Measurements from ENCODE around the gene LARGE2.

Gene LARGE2

DNA sequence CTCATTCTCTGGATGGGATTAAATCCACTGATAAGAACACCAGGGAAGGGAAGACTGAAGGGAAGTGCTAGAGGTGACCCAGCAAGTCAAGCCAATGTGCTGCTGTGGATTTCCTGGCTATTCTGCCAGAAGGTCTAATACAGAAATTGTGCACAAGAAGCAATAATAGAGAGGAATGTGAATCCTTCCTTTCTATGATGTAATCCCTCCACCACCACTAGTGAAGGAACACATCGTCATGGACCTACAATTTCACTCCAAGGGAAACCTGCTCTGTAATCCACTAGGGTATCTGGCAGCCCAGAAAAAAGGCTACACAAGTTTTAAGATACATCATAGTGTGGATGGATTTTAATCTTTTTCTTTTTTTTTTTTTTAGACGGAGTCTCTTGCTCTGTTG, 17.4 kb downstream of the LARGE2 start:
- Histone ChIP-seq H3K4me1 (no peaks in the 10 kb centered on the region), H3K9me3 (no peaks in the 10 kb centered on the region), H3K27ac (no peak overlapping the region), H3K4me3 (no peak overlapping the region), H3K36me3 (peaks cover 59 to 65% (median 60%) of the 10 kb centered on the region in 3 donors), H3K27me3 (no peaks in the 10 kb centered on the region)
- intact Hi-C loops (cut with DNase I; ENCODE audit: low total_unique reads): no loop called here
- TF ChIP-seq CTCF (IDR thresholded peaks at IDR 0.05): no peak
- DNase-seq: no peak

GRCh38 chr11:45941285-45941684, 18.8 kb downstream of the LARGE2 start:
- Histone ChIP-seq H3K36me3 (peaks cover 59 to 65% (median 60%) of the 10 kb centered on the region in 3 donors), H3K9me3 (no peaks in the 10 kb centered on the region), H3K27me3 (no peaks in the 10 kb centered on the region), H3K4me1 (no peaks in the 10 kb centered on the region), H3K4me3 (no peak overlapping the region), H3K27ac (no peak overlapping the region)
- intact Hi-C loops (cut with DNase I; ENCODE audit: low total_unique reads): no loop called here
- DNase-seq: no peak
- TF ChIP-seq CTCF (IDR thresholded peaks at IDR 0.05): no peak

DNA sequence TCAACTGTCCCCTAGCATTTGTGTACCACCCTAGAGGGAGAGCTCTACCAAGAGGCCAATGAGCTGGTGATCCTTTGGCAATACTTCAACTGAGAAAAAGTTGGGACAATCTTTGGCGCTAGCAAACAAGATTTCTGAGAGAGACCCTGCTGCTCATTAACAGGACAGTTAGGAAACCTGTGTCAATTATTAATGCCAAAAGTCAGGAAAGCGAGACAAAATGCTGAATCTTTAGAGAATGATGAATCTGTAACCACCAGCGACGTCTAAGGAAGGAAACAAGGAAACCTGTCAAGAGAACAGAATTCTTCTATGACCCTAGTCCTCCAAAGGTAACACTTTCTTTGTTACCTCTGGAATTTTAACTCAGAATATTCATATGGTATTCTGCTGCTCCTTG, 19.9 kb downstream of the LARGE2 start:
- no peak overlapping the region for H3K27ac ChIP-seq
- no peaks in the 10 kb centered on the region for H3K9me3 ChIP-seq
- no peak overlapping the region for H3K4me3 ChIP-seq
- no peak for TF ChIP-seq CTCF (IDR thresholded peaks at IDR 0.05)
- no peaks in the 10 kb centered on the region for H3K4me1 ChIP-seq
- peaks cover 59 to 65% (median 61%) of the 10 kb centered on the region in 3 donors for H3K36me3 ChIP-seq
- DNase-seq: no peak
- H3K27me3 ChIP-seq: no peaks in the 10 kb centered on the region
- intact Hi-C loops (cut with DNase I; ENCODE audit: low total_unique reads): no loop called here

DNA sequence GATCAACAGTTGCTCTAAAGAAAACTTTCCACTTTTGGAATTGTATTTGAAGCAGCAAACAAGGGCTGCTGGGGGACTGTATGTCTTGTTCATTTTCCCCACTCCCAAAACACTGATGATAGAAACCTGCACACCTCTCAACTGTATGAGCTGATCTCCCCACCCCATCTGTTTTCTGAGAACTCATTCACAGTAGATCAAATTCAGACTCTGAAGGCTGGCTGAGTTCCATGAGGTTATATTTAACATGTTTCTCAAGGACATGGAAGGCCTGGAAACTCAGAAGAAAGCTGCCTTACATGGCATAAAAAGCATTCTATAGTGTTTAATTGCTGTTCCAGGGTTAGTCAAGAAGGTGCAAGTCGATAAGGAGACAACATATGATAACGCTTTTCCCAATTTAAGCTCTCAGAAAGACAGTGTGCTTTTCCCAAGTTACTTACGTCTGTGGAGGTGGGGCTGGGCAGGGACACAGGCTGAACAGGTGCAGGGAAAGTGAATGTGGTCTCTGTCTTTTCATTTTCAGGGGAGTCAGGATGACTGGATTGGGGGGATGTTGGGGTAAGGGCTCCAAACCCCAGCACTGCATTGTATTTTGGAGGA, 23.0 kb downstream of the LARGE2 start:
- intact Hi-C loops (cut with DNase I; ENCODE audit: low total_unique reads): no loop called here
- Histone ChIP-seq H3K9me3 (no peaks in the 10 kb centered on the region), H3K4me1 (no peaks in the 10 kb centered on the region), H3K27ac (no peak overlapping the region), H3K36me3 (peaks cover 75 to 87% (median 81%) of the 10 kb centered on the region in 3 donors), H3K27me3 (no peaks in the 10 kb centered on the region), H3K4me3 (no peak overlapping the region)
- DNase-seq: no peak
- no peak for TF ChIP-seq CTCF (IDR thresholded peaks at IDR 0.05)

GRCh38 chr11:45947885-45948284, 25.4 kb downstream of the LARGE2 start:
- no peak for TF ChIP-seq CTCF (IDR thresholded peaks at IDR 0.05)
- Histone ChIP-seq H3K36me3 (peaks cover 72 to 94% (median 80%) of the 10 kb centered on the region in 3 donors), H3K27ac (no peak overlapping the region), H3K27me3 (no peaks in the 10 kb centered on the region), H3K4me1 (no peaks in the 10 kb centered on the region), H3K9me3 (no peaks in the 10 kb centered on the region), H3K4me3 (no peak overlapping the region)
- DNase-seq: no peak
- intact Hi-C loops (cut with DNase I; ENCODE audit: low total_unique reads): no loop called here

DNA sequence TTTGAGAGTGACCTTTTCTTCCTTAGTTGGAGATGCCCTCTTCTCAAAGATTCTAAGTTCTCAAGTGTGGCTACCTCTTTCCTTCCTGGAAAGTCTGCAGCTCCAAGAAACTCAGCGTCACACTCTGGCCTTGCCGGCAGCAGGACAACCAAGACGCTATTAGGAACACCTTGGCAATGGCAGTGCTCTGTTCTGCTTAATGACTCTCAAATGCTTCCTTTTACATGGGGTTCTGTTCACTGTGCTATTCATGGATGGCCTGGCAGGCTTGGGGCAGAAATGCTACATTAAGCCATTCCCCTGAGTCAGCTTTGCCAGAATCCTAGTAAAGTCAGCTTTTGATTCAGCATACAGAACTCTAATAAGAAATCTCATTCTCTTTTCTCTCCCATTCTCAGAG, 25.9 kb downstream of the LARGE2 start:
- no peak overlapping the region for H3K27ac ChIP-seq
- H3K36me3 ChIP-seq: peaks cover 75 to 96% (median 85%) of the 10 kb centered on the region in 3 donors
- DNase-seq: no peak
- H3K27me3 ChIP-seq: no peaks in the 10 kb centered on the region
- TF ChIP-seq CTCF (IDR thresholded peaks at IDR 0.05): no peak
- no peaks in the 10 kb centered on the region for H3K9me3 ChIP-seq
- no peak overlapping the region for H3K4me3 ChIP-seq
- intact Hi-C loops (cut with DNase I; ENCODE audit: low total_unique reads): no loop called here
- H3K4me1 ChIP-seq: no peaks in the 10 kb centered on the region
